HepG2 (cell line): ENCODE data around the gene MYOZ3. TPM values are rescaled to one million over a fixed set of nuclear protein-coding genes. Genes with fewer than 3 reads are reported as not detected.

Source experiments
- ATAC-seq: fragments of 200-7000 bp; cut with Tn5 transposase; 3 replicates; pipeline ENCODE4 v1.9.1; 2020; ENCODE audit warnings: mild to moderate bottlenecking, moderate library complexity
- BruUV-seq: library from RNA; stranded (reverse); fragments of 400-500 nt; replicated peaks from 2 replicates; lab custom pipeline; 2021; lab: Mats Ljungman, UMichigan
- CTCF ChIA-PET: fragments of 300-600 bp; formaldehyde crosslinking; extraction: SDS; loops from one replicate; lab custom pipeline; 2021; ENCODE audit warnings: low total read pairs, inconsistent platforms, low intra/inter-chr PET ratio; lab: Yijun Ruan, JAX
- POLR2A ChIA-PET: fragments of 350-600 bp; sonication (Branson Sonifier 250); formaldehyde crosslinking; loops from one replicate; lab custom pipeline; 2020; ENCODE audit warnings: antibody characterized with exemption, inconsistent platforms; lab: Yijun Ruan, JAX
- DNase-seq: peaks from one replicate; pipeline ENCODE4 v3.0.0-alpha.2; 2015; ENCODE audit warnings: low spot score
- FAIRE-seq: peaks from 3 replicates; lab custom pipeline; 2011; peaks lifted over from hg19 to GRCh38; lab: Jason Lieb, UNC
- H2AFZ ChIP-seq: one replicate; pipeline ENCODE4 v1.6.1; 2011; ENCODE audit warnings: low read length, inconsistent platforms
- H3K27ac ChIP-seq: fragments of 300-600 bp; 3 replicates; pipeline ENCODE4 v1.8.0; 2011; ENCODE audit warnings: mixed run types, mild to moderate bottlenecking, mixed read lengths, low read length, inconsistent platforms; ENCODE audit not compliant: insufficient read depth; ENCODE audit errors: extremely low read length
- H3K27me3 ChIP-seq, 2 experiments: fragments of 200-600 bp in 1 of 2; 2 replicates in 1 of 2; 3 replicates in 1 of 2; pipeline versions ENCODE4 v1.6.0 to v1.8.0; 2011; ENCODE audit warnings: low read length in 2 of 2, mild to moderate bottlenecking in 2 of 2, moderate library complexity in 2 of 2, inconsistent platforms in 1 of 2; ENCODE audit not compliant: insufficient read depth in 2 of 2, control insufficient read depth in 1 of 2
- H3K36me3 ChIP-seq, 2 experiments: fragments of 200-600 bp in 1 of 2; replicated peaks in 1 of 2; 2 replicates in 1 of 2; 3 replicates in 1 of 2; pipeline versions ENCODE4 v1.5.1 to v1.8.0; 2011; ENCODE audit warnings: low read length in 2 of 2, inconsistent platforms in 1 of 2; ENCODE audit not compliant: insufficient read depth in 2 of 2, control insufficient read depth in 1 of 2
- H3K4me1 ChIP-seq: 2 replicates; pipeline ENCODE4 v1.5.1; 2012; ENCODE audit warnings: low read length, inconsistent platforms; ENCODE audit not compliant: insufficient read depth
- H3K4me2 ChIP-seq: 2 replicates; pipeline ENCODE4 v1.6.0; 2011; ENCODE audit warnings: low read depth, low read length, inconsistent platforms
- H3K4me3 ChIP-seq, 3 experiments: fragments of 200-600 bp in 1 of 3; sonication (generic), shearing (Covaris generic) in 1 of 3; replicated peaks in 1 of 3; 2 replicates each; pipeline ENCODE4 v1.5.1; 2011 to 2016; ENCODE audit warnings: low read length in 3 of 3, inconsistent platforms in 2 of 3, low read depth in 2 of 3, mild to moderate bottlenecking in 2 of 3, control low read depth in 1 of 3, mixed read lengths in 1 of 3; ENCODE audit not compliant: insufficient read depth in 1 of 3
- H3K79me2 ChIP-seq: one replicate; pipeline ENCODE4 v1.6.1; 2011; ENCODE audit warnings: low read length, inconsistent platforms; ENCODE audit not compliant: insufficient read depth
- H3K9ac ChIP-seq: 2 replicates; pipeline ENCODE4 v1.6.0; 2011; ENCODE audit warnings: mild to moderate bottlenecking, low read depth, low read length, inconsistent platforms; ENCODE audit not compliant: insufficient read depth
- H3K9me3 ChIP-seq: 2 replicates; pipeline ENCODE4 v1.5.1; 2012; ENCODE audit warnings: mild to moderate bottlenecking, low read length
- H4K20me1 ChIP-seq: 2 replicates; pipeline ENCODE4 v1.6.0; 2011; ENCODE audit warnings: inconsistent platforms, mild to moderate bottlenecking, low read length, moderate library complexity; ENCODE audit not compliant: insufficient read depth
- BATF2 ChIP-seq: sonication (generic); formaldehyde crosslinking; IDR thresholded peaks from 2 replicates; pipeline ENCODE4 v1.8.0; 2022; ENCODE audit warnings: mild to moderate bottlenecking, missing genetic modification reagents, moderate library complexity
- CCAR2 ChIP-seq: fragments of 200-400 bp; formaldehyde crosslinking; optimal IDR thresholded peaks from 2 replicates; pipeline ENCODE3; 2018; ENCODE audit warnings: low read depth, mild to moderate bottlenecking, low read length, moderate library complexity
- ESRRA ChIP-seq: sonication (generic); formaldehyde crosslinking; IDR thresholded peaks from 2 replicates; pipeline ENCODE4 v1.5.1; 2020; ENCODE audit warnings: mild to moderate bottlenecking, low read depth, missing genetic modification reagents
- GATAD1 ChIP-seq: IDR thresholded peaks from 2 replicates; pipeline ENCODE4 v1.6.1; 2016; ENCODE audit warnings: missing genetic modification reagents, missing compliant biosample characterization
- GLMP ChIP-seq: sonication (generic); formaldehyde crosslinking; IDR thresholded peaks from 2 replicates; pipeline ENCODE4 v1.9.0; 2021; ENCODE audit warnings: missing genetic modification reagents, mild to moderate bottlenecking, borderline replicate concordance
- GTF3A ChIP-seq: sonication (generic); formaldehyde crosslinking; conservative IDR thresholded peaks from 2 replicates; pipeline ENCODE4 v1.4.0; 2020; ENCODE audit warnings: mild to moderate bottlenecking, missing genetic modification reagents
- HIVEP1 ChIP-seq: sonication (generic); formaldehyde crosslinking; IDR thresholded peaks from 2 replicates; pipeline ENCODE4 v1.4.0; 2020; ENCODE audit warnings: mild to moderate bottlenecking, missing genetic modification reagents
- MAFK ChIP-seq, 2 experiments: IDR thresholded peaks in 1 of 2; conservative IDR thresholded peaks in 1 of 2; 2 replicates each; pipeline ENCODE4 v1.6.1; 2011; ENCODE audit warnings: improper control_type of control experiment in 2 of 2, low read length in 2 of 2
- ZNF10 ChIP-seq: sonication (generic); formaldehyde crosslinking; IDR thresholded peaks from 2 replicates; pipeline ENCODE4 v1.4.0; 2020; ENCODE audit warnings: mild to moderate bottlenecking, low read depth, missing genetic modification reagents, borderline replicate concordance
- ZNF737 ChIP-seq: sonication (generic); formaldehyde crosslinking; IDR thresholded peaks from 2 replicates; pipeline ENCODE4 v1.5.0; 2020; ENCODE audit warnings: missing genetic modification reagents, mild to moderate bottlenecking, borderline replicate concordance
- ZNF800 ChIP-seq: sonication (generic); formaldehyde crosslinking; IDR thresholded peaks from 2 replicates; pipeline ENCODE4 v1.4.0; 2020; ENCODE audit warnings: missing genetic modification reagents
- ZNF850 ChIP-seq: sonication (generic); formaldehyde crosslinking; conservative IDR thresholded peaks from 2 replicates; pipeline ENCODE4 v1.9.0; 2021; ENCODE audit warnings: mild to moderate bottlenecking, missing genetic modification reagents
- WGBS: methylation state at CpG from one replicate; pipeline ENCODE4 v1.1.6; 2017; ENCODE audit warnings: low lambda C conversion rate; 5-methylcytosine and 5-hydroxymethylcytosine counted together
- in situ Hi-C: cut with HindIII; loops from 2 replicates; pipeline ENCODE4 v1.10.0; 2017; ENCODE audit warnings: low pct_unique_long_range_greater_than_20kb; ENCODE audit not compliant: extremely low pct_ligation_motif_present
- intact Hi-C: fragments of 100-400 bp; cut with micrococcal nuclease; formaldehyde crosslinking; loops from one replicate; pipeline ENCODE4 v1.10.0; 2022; ENCODE audit not compliant: unreplicated experiment
- polyA plus RNA-seq, 8 experiments: library from polyadenylated mRNA; depleted of rRNA in 3 of 8; stranded (reverse) in 7 of 8; unstranded in 1 of 8; fragments of >200 nt; fragmentation: Illumina TruSeq in 4 of 8; extraction: Trizol in 4 of 8; gene quantifications; 2 replicates each; pipeline versions ENCODE4 v1.2.1 to v1.2.3, GENCODE V29; 2011 to 2016; ENCODE audit warnings: low read depth in 4 of 8, missing spikeins in 1 of 8, mixed read lengths in 1 of 8; ENCODE audit not compliant: insufficient read depth in 1 of 8
- total RNA-seq, 5 experiments: library from RNA; depleted of rRNA; stranded (reverse); fragments of >200 nt; fragmentation: Illumina TruSeq; extraction: Trizol; gene quantifications; 2 replicates each; pipeline ENCODE4 v1.2.3, GENCODE V29; 2016; ENCODE audit warnings: low read depth in 1 of 5
- TF ChIP-seq, protein P1 (sequence below): sonication (generic); formaldehyde crosslinking; IDR thresholded peaks from 2 replicates; pipeline ENCODE4 v1.4.0; 2020; ENCODE audit warnings: mild to moderate bottlenecking, low read depth, missing genetic modification reagents
- TF ChIP-seq, protein P2 (sequence below): sonication (generic); formaldehyde crosslinking; IDR thresholded peaks from 2 replicates; pipeline ENCODE4 v1.4.0; 2020; ENCODE audit warnings: mild to moderate bottlenecking, missing genetic modification reagents
- TF ChIP-seq, protein P3 (sequence below): sonication (generic); formaldehyde crosslinking; IDR thresholded peaks from 2 replicates; pipeline ENCODE4 v1.4.0; 2020; ENCODE audit warnings: missing genetic modification reagents, borderline replicate concordance

MYOZ3 gene
- total and polyA plus RNA-seq, 2 of the 13 experiments (the other 11 are each of a cell fraction or from before 2014, with no cell fraction given), result 0.05 TPM; not detected in 1

DNA sequence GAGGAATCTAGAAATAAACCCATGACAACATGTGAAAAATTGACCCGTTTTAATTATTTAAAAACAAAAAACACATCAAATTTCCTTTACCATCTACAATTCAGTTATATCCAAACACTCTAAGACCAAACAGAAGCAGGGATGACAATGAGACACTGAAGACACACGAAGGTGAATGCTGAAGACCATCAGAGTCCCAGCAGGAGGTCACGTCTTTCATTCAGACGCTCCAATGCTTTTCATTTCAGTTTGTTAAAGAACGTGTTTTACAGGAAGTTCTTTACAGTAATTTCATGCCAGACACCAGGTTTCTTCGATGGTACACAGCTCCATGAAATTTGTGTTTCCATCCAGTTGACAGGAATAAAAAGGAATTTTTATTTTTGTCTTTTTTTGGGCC lies 29.7 kb downstream of the MYOZ3 start:
- Histone ChIP-seq H4K20me1 (no peaks in the 10 kb centered on the region), H3K9me3 (no peaks in the 10 kb centered on the region), H3K27me3 (no peaks in the 10 kb centered on the region), H3K4me1 (no peaks in the 10 kb centered on the region), H3K4me3 (no peak overlapping the region), H3K9ac (no peak overlapping the region), H3K27ac (no peak overlapping the region), H3K79me2 (no peaks in the 10 kb centered on the region), H2AFZ (no peak overlapping the region), H3K4me2 (no peak overlapping the region), H3K36me3 (peaks cover 21 to 52% of the 10 kb centered on the region in 2 experiments)
- ChIA-PET CTCF (no interaction called here), POLR2A (interaction anchor here (1.8 kb wide), 1 partner anchor 10 kb away, joined by 8 read pairs; the partner anchor contains the start of gene RBM22)
- no TSS peak for BruUV-seq
- DNase-seq, result no peak
- 90% methylated on average over 6 of the region's 6 CpGs for WGBS
- ATAC-seq, result no peak
- intact Hi-C loops (no loop called here), in situ Hi-C loops (no loop called here)
- FAIRE-seq, result no peak
- TF ChIP-seq BATF2 (CRISPR knock-in tag), result no peak
- TF ChIP-seq ZNF10, result no peak
- TF ChIP-seq ZNF800 (CRISPR knock-in tag), result no peak
- TF ChIP-seq GTF3A (CRISPR knock-in tag), result no peak
- TF ChIP-seq, protein P1, sequence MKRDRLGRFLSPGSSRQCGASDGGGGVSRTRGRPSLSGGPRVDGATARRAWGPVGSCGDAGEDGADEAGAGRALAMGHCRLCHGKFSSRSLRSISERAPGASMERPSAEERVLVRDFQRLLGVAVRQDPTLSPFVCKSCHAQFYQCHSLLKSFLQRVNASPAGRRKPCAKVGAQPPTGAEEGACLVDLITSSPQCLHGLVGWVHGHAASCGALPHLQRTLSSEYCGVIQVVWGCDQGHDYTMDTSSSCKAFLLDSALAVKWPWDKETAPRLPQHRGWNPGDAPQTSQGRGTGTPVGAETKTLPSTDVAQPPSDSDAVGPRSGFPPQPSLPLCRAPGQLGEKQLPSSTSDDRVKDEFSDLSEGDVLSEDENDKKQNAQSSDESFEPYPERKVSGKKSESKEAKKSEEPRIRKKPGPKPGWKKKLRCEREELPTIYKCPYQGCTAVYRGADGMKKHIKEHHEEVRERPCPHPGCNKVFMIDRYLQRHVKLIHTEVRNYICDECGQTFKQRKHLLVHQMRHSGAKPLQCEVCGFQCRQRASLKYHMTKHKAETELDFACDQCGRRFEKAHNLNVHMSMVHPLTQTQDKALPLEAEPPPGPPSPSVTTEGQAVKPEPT (CRISPR knock-in tag), result no peak
- TF ChIP-seq ESRRA (CRISPR knock-in tag), result no peak
- no peak for TF ChIP-seq ZNF737
- TF ChIP-seq HIVEP1 (CRISPR knock-in tag), result no peak
- TF ChIP-seq CCAR2, result no peak
- TF ChIP-seq, protein P2, sequence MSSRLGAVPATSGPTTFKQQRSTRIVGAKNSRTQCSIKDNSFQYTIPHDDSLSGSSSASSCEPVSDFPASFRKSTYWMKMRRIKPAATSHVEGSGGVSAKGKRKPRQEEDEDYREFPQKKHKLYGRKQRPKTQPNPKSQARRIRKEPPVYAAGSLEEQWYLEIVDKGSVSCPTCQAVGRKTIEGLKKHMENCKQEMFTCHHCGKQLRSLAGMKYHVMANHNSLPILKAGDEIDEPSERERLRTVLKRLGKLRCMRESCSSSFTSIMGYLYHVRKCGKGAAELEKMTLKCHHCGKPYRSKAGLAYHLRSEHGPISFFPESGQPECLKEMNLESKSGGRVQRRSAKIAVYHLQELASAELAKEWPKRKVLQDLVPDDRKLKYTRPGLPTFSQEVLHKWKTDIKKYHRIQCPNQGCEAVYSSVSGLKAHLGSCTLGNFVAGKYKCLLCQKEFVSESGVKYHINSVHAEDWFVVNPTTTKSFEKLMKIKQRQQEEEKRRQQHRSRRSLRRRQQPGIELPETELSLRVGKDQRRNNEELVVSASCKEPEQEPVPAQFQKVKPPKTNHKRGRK (CRISPR knock-in tag), result no peak
- TF ChIP-seq GLMP (CRISPR knock-in tag), result no peak
- no peak for TF ChIP-seq MAFK (conservative IDR thresholded peaks at IDR 0.05 in 1 of 2, IDR thresholded peaks at IDR 0.05 in 1 of 2; ENCODE audit: low read length in 2 of 2)
- TF ChIP-seq, protein P3, sequence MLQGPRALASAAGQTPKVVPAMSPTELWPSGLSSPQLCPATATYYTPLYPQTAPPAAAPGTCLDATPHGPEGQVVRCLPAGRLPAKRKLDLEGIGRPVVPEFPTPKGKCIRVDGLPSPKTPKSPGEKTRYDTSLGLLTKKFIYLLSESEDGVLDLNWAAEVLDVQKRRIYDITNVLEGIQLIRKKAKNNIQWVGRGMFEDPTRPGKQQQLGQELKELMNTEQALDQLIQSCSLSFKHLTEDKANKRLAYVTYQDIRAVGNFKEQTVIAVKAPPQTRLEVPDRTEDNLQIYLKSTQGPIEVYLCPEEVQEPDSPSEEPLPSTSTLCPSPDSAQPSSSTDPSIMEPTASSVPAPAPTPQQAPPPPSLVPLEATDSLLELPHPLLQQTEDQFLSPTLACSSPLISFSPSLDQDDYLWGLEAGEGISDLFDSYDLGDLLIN, result no peak
- TF ChIP-seq ZNF850, result no peak
- no peak for TF ChIP-seq GATAD1 (CRISPR knock-in tag)
